Immature natural killer cell (primary cell): Measurements from ENCODE around the gene ENTR1. TPM values are rescaled to one million over a fixed set of nuclear protein-coding genes. Genes with fewer than 3 reads are reported as not detected.

Source experiments
- DNase-seq, 3 donors: peaks; one replicate each; pipeline ENCODE4 v3.0.0; 2022; ENCODE audit warnings: mixed read lengths in 1 of 3
- H3K27ac Mint-ChIP-seq, 6 donors: one replicate each; pipeline ENCODE4 v1.8.0; 2020; ENCODE audit warnings: mixed read lengths in 6 of 6, mild to moderate bottlenecking in 5 of 6, inconsistent platforms in 4 of 6, moderate library complexity in 3 of 6
- H3K27me3 Mint-ChIP-seq, 3 donors: one replicate each; pipeline ENCODE4 v1.8.0; 2020 to 2021; ENCODE audit warnings: low read depth in 3 of 3, mild to moderate bottlenecking in 3 of 3, mixed read lengths in 3 of 3, moderate library complexity in 3 of 3, inconsistent platforms in 1 of 3
- H3K36me3 Mint-ChIP-seq, 3 donors: one replicate each; pipeline ENCODE4 v1.8.0; 2020; ENCODE audit warnings: mixed read lengths in 3 of 3, inconsistent platforms in 2 of 3, mild to moderate bottlenecking in 2 of 3
- H3K4me1 Mint-ChIP-seq, 2 donors: one replicate each; pipeline ENCODE4 v1.8.0; 2020; ENCODE audit warnings: inconsistent platforms in 2 of 2, mild to moderate bottlenecking in 2 of 2, mixed read lengths in 2 of 2, moderate library complexity in 1 of 2
- H3K4me3 Mint-ChIP-seq, 5 donors: one replicate each; pipeline ENCODE4 v1.8.0; 2020; ENCODE audit warnings: mild to moderate bottlenecking in 5 of 5, mixed read lengths in 5 of 5, inconsistent platforms in 3 of 5, moderate library complexity in 3 of 5
- H3K9me3 Mint-ChIP-seq, 6 donors: one replicate each; pipeline ENCODE4 v1.8.0; 2020; ENCODE audit warnings: mild to moderate bottlenecking in 6 of 6, mixed read lengths in 6 of 6, inconsistent platforms in 4 of 6, moderate library complexity in 3 of 6
- polyA plus RNA-seq, 3 donors: library from polyadenylated mRNA; unstranded; fragments of 300-500 nt; fragmentation: Illumina TruSeq; gene quantifications; one replicate each; pipeline ENCODE4 v1.2.3, GENCODE V29; 2021

The ENTR1 gene
- polyA plus RNA-seq, 3 donors from 2014 or later: 5.7 to 11.5 (median 6.2) TPM

- peaks cover 0 to 5% (median 0%) of the 10 kb centered on the region in 3 donors for H3K27me3 Mint-ChIP-seq
- no peak for DNase-seq
- no peaks in the 10 kb centered on the region for H3K9me3 Mint-ChIP-seq
- peaks cover 4 to 9% (median 5%) of the 10 kb centered on the region in 3 donors for H3K36me3 Mint-ChIP-seq
- no peak overlapping the region for H3K27ac Mint-ChIP-seq
- H3K4me1 Mint-ChIP-seq: peaks cover 4 to 6% of the 10 kb centered on the region in 2 donors
- H3K4me3 Mint-ChIP-seq: no peak overlapping the region
These were observed 30.5 kb downstream of the ENTR1 start for GRCh38 chr9:136379891-136380290.

- H3K9me3 Mint-ChIP-seq: no peaks in the 10 kb centered on the region
- no peak for DNase-seq
- no peak overlapping the region for H3K27ac Mint-ChIP-seq
- peaks cover 0 to 4% (median 0%) of the 10 kb centered on the region in 3 donors for H3K36me3 Mint-ChIP-seq
- peaks cover 0 to under 1% of the 10 kb centered on the region in 2 donors for H3K4me1 Mint-ChIP-seq
- H3K27me3 Mint-ChIP-seq: peaks cover 0 to 5% (median 0%) of the 10 kb centered on the region in 3 donors
- no peak overlapping the region for H3K4me3 Mint-ChIP-seq
These were observed 31.0 kb downstream of the ENTR1 start for GRCh38 chr9:136379401-136379800.

DNA sequence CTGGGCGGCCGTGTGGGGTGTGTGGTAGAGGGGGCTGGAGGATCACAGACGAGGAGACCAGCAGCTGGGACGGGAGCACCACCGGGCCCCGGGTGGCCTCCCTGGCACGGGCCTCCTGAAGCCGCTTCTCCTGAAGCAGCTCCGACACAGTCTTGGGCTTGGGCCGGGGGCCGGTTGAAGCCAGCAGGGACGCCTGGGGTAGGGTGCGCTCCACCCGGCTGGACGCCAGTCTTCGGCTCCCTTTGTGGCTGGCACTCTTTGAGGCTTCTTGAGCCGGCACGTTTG lies 31.5 kb downstream of the ENTR1 start:
- no peak for DNase-seq
- no peak overlapping the region for H3K27ac Mint-ChIP-seq
- H3K4me1 Mint-ChIP-seq: no peaks in the 10 kb centered on the region
- H3K27me3 Mint-ChIP-seq: peaks cover 0 to 5% (median 0%) of the 10 kb centered on the region in 3 donors
- H3K9me3 Mint-ChIP-seq: no peaks in the 10 kb centered on the region
- peaks cover 0 to 4% (median 0%) of the 10 kb centered on the region in 3 donors for H3K36me3 Mint-ChIP-seq
- H3K4me3 Mint-ChIP-seq: no peak overlapping the region

- Mint-ChIP-seq H3K36me3 (peaks cover 0 to 4% (median 0%) of the 10 kb centered on the region in 3 donors), H3K4me1 (no peaks in the 10 kb centered on the region), H3K4me3 (no peak overlapping the region), H3K27me3 (peaks cover 0 to 4% (median 0%) of the 10 kb centered on the region in 3 donors), H3K27ac (no peak overlapping the region), H3K9me3 (no peaks in the 10 kb centered on the region)
- DNase-seq: no peak
These were observed 32.0 kb downstream of the ENTR1 start for GRCh38 chr9:136378170-136379002.

DNA sequence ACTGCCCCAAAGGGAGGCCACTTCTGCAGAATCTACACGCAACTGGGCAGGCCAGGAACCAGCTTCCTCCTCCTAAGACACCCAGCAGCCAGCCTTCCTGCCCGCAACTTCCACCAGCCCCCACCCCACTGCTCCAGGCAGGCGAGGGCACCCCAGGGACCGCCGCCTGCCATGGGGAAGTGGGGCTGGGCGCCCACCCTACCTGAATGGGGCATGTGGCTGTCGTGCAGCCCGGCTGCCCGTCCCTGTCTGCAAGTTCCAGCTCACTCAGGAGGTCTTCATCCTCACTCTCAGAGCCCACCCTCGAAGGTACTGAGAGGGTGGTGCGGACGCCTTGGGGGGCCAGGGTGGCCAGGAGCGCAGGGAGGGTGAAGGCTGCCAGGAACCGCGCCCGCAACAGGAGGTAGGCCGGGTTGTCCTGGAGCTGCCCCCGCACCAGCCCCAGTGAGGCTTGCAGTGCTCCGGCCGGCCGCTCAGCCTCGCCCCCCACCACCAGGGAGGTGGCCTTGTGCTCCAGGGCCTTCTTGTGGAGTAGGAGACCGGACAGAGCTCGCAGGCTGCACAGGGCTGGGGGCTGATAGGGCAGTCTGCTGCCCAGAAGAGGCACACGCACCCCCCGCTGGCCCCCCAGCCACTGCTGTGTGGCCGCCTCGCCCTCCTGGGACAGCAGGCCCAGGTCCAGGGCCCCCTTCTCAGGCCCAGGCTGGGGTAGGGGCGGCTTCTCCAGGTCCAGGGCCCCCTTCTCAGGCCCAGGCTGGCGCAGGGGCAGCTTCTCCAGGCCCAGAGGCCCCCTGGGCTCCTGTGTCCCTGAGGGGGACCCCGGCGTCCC lies 32.9 kb downstream of the ENTR1 start:
- H3K9me3 Mint-ChIP-seq: no peaks in the 10 kb centered on the region
- H3K27ac Mint-ChIP-seq: no peak overlapping the region
- peaks cover 0 to 6% (median 2%) of the 10 kb centered on the region in 3 donors for H3K27me3 Mint-ChIP-seq
- DNase-seq: no peak
- no peaks in the 10 kb centered on the region for H3K4me1 Mint-ChIP-seq
- peaks cover 0 to 2% (median 0%) of the 10 kb centered on the region in 3 donors for H3K36me3 Mint-ChIP-seq
- H3K4me3 Mint-ChIP-seq: no peak overlapping the region

- no peaks in the 10 kb centered on the region for H3K4me1 Mint-ChIP-seq
- H3K4me3 Mint-ChIP-seq: no peak overlapping the region
- H3K27ac Mint-ChIP-seq: no peak overlapping the region
- no peaks in the 10 kb centered on the region for H3K9me3 Mint-ChIP-seq
- no peak for DNase-seq
- H3K36me3 Mint-ChIP-seq: no peaks in the 10 kb centered on the region
- H3K27me3 Mint-ChIP-seq: peaks cover 0 to 6% (median 2%) of the 10 kb centered on the region in 3 donors
These were observed 34.0 kb downstream of the ENTR1 start for GRCh38 chr9:136376457-136376856.

DNA sequence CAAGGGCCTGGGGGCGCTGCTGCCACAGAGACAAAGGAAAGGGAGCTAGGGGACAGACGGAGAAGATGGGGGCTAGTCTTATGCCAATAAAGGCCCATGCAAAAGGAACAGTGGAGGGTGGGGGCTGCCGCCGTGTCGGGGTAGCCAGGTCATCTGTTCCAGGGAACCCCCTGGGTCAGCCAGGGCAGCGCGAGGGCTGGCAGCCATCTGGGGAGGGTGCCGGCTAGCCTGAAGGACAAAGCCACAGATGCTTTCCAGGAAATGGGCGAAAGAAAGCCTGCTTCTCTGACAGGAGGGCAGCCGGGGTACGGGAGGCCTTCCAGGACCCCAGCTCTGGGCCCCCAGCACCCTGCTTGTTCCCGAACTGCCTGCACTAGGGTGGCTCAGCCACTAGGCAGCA lies 35.3 kb downstream of the ENTR1 start:
- no peaks in the 10 kb centered on the region for H3K9me3 Mint-ChIP-seq
- no peak overlapping the region for H3K4me3 Mint-ChIP-seq
- peaks cover 0 to 6% (median 2%) of the 10 kb centered on the region in 3 donors for H3K27me3 Mint-ChIP-seq
- no peak for DNase-seq
- no peak overlapping the region for H3K27ac Mint-ChIP-seq
- no peaks in the 10 kb centered on the region for H3K36me3 Mint-ChIP-seq
- no peaks in the 10 kb centered on the region for H3K4me1 Mint-ChIP-seq

DNA sequence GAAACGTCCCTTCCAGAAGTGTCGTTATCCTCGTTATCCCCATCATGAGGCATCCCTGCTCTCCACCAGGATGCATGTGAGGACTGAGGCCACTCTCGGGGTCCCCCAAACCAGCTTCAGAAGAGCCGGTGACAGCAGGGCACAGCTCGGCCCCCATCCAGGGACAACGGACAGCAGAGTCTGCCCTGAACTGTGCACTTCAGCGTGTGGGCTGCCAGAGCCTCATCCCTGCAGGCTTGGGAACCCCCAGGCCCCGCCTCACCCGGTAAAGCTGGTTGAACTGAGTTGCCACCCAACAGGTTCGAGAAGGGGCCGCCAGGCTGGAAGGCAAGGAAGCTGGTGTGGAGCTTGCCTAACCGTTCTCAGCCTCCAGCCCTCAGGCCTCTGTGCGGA lies 36.2 kb downstream of the ENTR1 start:
- no peak for DNase-seq
- Mint-ChIP-seq H3K27me3 (peaks cover 0 to 6% (median 2%) of the 10 kb centered on the region in 3 donors), H3K9me3 (no peaks in the 10 kb centered on the region), H3K4me3 (no peak overlapping the region), H3K4me1 (no peaks in the 10 kb centered on the region), H3K27ac (no peak overlapping the region), H3K36me3 (peaks cover 0 to 2% (median 0%) of the 10 kb centered on the region in 3 donors)

GRCh38 chr9:136373300-136374182 lies 36.9 kb downstream of the ENTR1 start, which contains the start of gene CARD9:
TSS of gene CARD9 (minus strand) at chr9:136373669. CDS start at chr9:136372078, 1,591 bp downstream.
- Mint-ChIP-seq H3K4me3 (peak within 1 kb of the TSS in 2 of 5 donors; percentile 57 to 64), H3K4me1 (no peaks in the 10 kb centered on the region), H3K27ac (no peak within 1 kb of the TSS), H3K36me3 (peaks cover 0 to 4% (median 0%) of the 10 kb centered on the region in 3 donors), H3K27me3 (peaks cover 0 to 6% (median 2%) of the 10 kb centered on the region in 3 donors), H3K9me3 (no peaks in the 10 kb centered on the region)
- no peak for DNase-seq

DNA sequence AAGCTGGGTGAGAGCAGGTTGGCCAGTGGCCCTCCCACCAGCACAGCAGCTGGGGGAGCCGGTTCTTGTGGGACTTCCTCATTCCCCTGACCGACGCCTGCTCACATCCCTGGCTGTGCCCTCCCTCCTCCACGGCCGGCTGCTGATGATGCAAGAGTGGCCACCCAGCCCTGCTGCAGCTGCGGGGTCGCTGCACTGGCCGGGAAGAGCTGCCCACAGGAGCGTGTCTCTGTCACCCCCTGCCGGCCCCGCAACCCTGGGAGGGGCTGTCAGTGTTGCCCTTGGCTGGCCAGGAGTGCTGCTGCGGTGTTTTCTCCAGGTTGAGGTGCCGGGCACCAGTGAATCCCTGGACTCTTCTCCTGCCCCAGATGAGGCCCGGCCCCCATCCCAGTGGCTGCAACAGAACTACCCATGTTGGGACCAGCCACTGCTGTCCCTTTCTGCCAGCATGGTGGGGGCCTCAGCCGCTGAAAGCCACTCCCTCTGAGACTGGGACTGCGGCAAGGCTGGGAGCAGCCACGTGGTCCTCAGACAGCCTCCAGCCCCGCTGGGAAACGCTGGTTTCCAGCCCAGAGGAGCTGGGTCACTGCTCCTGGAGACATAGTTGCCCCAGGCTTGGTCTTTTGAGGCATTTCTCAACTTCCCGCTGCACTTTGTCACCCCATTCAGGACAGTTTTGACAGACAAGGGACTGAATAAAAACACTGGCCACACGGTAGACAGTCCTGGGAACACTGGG lies 37.7 kb downstream of the ENTR1 start:
- H3K9me3 Mint-ChIP-seq: no peaks in the 10 kb centered on the region
- no peaks in the 10 kb centered on the region for H3K4me1 Mint-ChIP-seq
- no peak for DNase-seq
- H3K27me3 Mint-ChIP-seq: peaks cover 0 to 6% (median 2%) of the 10 kb centered on the region in 3 donors
- no peak overlapping the region for H3K27ac Mint-ChIP-seq
- peak overlapping the region in 2 of 5 donors; percentile 57 to 64 for H3K4me3 Mint-ChIP-seq
- H3K36me3 Mint-ChIP-seq: peaks cover 0 to 4% (median 0%) of the 10 kb centered on the region in 3 donors

DNA sequence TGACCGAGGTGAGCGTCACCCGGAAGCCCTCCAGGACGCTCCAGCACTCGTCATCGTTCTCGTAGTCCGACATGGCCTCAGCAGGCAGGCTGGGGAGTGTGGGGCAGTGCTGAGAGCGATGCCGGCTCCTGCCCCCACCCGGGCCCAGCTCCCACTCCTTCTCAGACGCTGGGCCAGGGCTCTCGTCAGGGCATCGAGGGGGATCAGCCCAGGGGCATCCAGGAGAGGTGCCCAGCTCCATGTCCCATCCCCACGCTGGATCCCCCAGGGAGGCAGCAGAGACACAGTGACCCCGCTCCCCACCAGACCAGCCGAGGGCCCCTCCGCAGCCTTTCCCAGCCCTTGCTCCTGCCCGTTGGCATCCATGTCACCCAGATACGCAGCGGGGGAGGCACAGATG lies 38.4 kb downstream of the ENTR1 start:
- no peaks in the 10 kb centered on the region for H3K4me1 Mint-ChIP-seq
- H3K9me3 Mint-ChIP-seq: no peaks in the 10 kb centered on the region
- H3K4me3 Mint-ChIP-seq: no peak overlapping the region
- peaks cover 0 to 4% (median 0%) of the 10 kb centered on the region in 3 donors for H3K36me3 Mint-ChIP-seq
- no peak overlapping the region for H3K27ac Mint-ChIP-seq
- no peak for DNase-seq
- H3K27me3 Mint-ChIP-seq: peaks cover 0 to 6% (median 2%) of the 10 kb centered on the region in 3 donors

GRCh38 chr9:136371533-136371880 lies 38.9 kb downstream of the ENTR1 start:
- Mint-ChIP-seq H3K9me3 (no peaks in the 10 kb centered on the region), H3K36me3 (peaks cover 0 to 4% (median 0%) of the 10 kb centered on the region in 3 donors), H3K27ac (no peak overlapping the region), H3K4me1 (no peaks in the 10 kb centered on the region), H3K27me3 (peaks cover 0 to 4% (median 2%) of the 10 kb centered on the region in 3 donors), H3K4me3 (no peak overlapping the region)
- no peak for DNase-seq
